WTC11 (cell line): ENCODE results near the gene HEATR5A. TPM values are rescaled to one million over a fixed set of nuclear protein-coding genes. Genes with fewer than 3 reads are reported as not detected.

ENCODE experiments used
- ATAC-seq: fragments of 200-7000 bp; cut with Tn5 transposase; 2 replicates; pipeline ENCODE4 v1.10.0; 2021; ENCODE audit warnings: mild to moderate bottlenecking, moderate library complexity
- CTCF ChIA-PET: fragments of 300-600 bp; sonication (Branson Sonifier 250); formaldehyde crosslinking; loops from one replicate; lab custom pipeline; 2021; ENCODE audit warnings: antibody characterized with exemption; lab: Charles Lee
- POLR2A ChIA-PET: fragments of 350-600 bp; sonication (Branson Sonifier 250); formaldehyde crosslinking; loops from one replicate; lab custom pipeline; 2021; ENCODE audit warnings: antibody characterized with exemption; lab: Charles Lee
- DNase-seq: peaks from one replicate; pipeline ENCODE4 v3.0.0; 2021; ENCODE audit warnings: low spot score
- H3K27ac Mint-ChIP-seq: 2 replicates; pipeline ENCODE4 v1.8.0; 2021; ENCODE audit warnings: mixed read lengths
- H3K27me3 Mint-ChIP-seq: 2 replicates; pipeline ENCODE4 v1.8.0; 2021; ENCODE audit warnings: low read depth, mild to moderate bottlenecking, moderate library complexity, mixed read lengths
- H3K36me3 Mint-ChIP-seq: 2 replicates; pipeline ENCODE4 v1.8.0; 2021; ENCODE audit warnings: mixed read lengths
- H3K4me1 Mint-ChIP-seq: 2 replicates; pipeline ENCODE4 v1.8.0; 2022; ENCODE audit warnings: mixed read lengths
- H3K4me3 Mint-ChIP-seq: 2 replicates; pipeline ENCODE4 v1.8.0; 2021; ENCODE audit warnings: mild to moderate bottlenecking, moderate library complexity, mixed read lengths
- H3K9me3 Mint-ChIP-seq: 2 replicates; pipeline ENCODE4 v1.8.0; 2021; ENCODE audit warnings: mixed read lengths
- AFF4 ChIP-seq: sonication (generic); formaldehyde crosslinking; IDR thresholded peaks from 2 replicates; pipeline ENCODE4 v1.8.1; 2023; ENCODE audit warnings: mild to moderate bottlenecking, missing genetic modification reagents, borderline replicate concordance
- AR ChIP-seq: fragments of 250-450 bp; sonication (Bioruptor Pico); IDR thresholded peaks from 2 replicates; pipeline ENCODE4 v1.9.0; 2021; ENCODE audit warnings: mild to moderate bottlenecking
- CBFB ChIP-seq: sonication (generic); formaldehyde crosslinking; IDR thresholded peaks from 2 replicates; pipeline ENCODE4 v1.8.1; 2022; ENCODE audit warnings: mild to moderate bottlenecking, low read depth, missing genetic modification reagents
- CDX4 ChIP-seq: fragments of 250-450 bp; sonication (Bioruptor Pico); IDR thresholded peaks from 2 replicates; pipeline ENCODE4 v1.9.0; 2021; ENCODE audit warnings: moderate library complexity, mild to moderate bottlenecking, inconsistent platforms, borderline replicate concordance
- FOXK1 ChIP-seq: sonication (generic); formaldehyde crosslinking; IDR thresholded peaks from 2 replicates; pipeline ENCODE4 v1.8.0; 2022; ENCODE audit warnings: mild to moderate bottlenecking, moderate library complexity, missing genetic modification reagents
- FOXP4 ChIP-seq: sonication (generic); formaldehyde crosslinking; IDR thresholded peaks from 2 replicates; pipeline ENCODE4 v1.8.0; 2022; ENCODE audit warnings: mild to moderate bottlenecking, missing genetic modification reagents
- GABPB1 ChIP-seq: sonication (generic); formaldehyde crosslinking; IDR thresholded peaks from 2 replicates; pipeline ENCODE4 v1.8.1; 2023; ENCODE audit warnings: mild to moderate bottlenecking, missing genetic modification reagents
- GTF2I ChIP-seq: fragments of 250-450 bp; sonication (Bioruptor Pico); conservative IDR thresholded peaks from 2 replicates; pipeline ENCODE4 v1.4.0; 2021; ENCODE audit warnings: mild to moderate bottlenecking
- KAT7 ChIP-seq: sonication (generic); formaldehyde crosslinking; IDR thresholded peaks from 2 replicates; pipeline ENCODE4 v1.8.1; 2023; ENCODE audit warnings: missing genetic modification reagents, mild to moderate bottlenecking, borderline replicate concordance
- MAX ChIP-seq: sonication (generic); formaldehyde crosslinking; IDR thresholded peaks from 2 replicates; pipeline ENCODE4 v1.8.0; 2022; ENCODE audit warnings: mild to moderate bottlenecking, missing genetic modification reagents
- MXD4 ChIP-seq: fragments of 250-450 bp; sonication (Bioruptor Pico); IDR thresholded peaks from 2 replicates; pipeline ENCODE4 v1.8.0; 2021; ENCODE audit warnings: mild to moderate bottlenecking, moderate library complexity, borderline replicate concordance
- NFE2L1 ChIP-seq: sonication (generic); formaldehyde crosslinking; IDR thresholded peaks from 2 replicates; pipeline ENCODE4 v1.8.1; 2023; ENCODE audit warnings: missing genetic modification reagents
- NFYB ChIP-seq: sonication (generic); formaldehyde crosslinking; conservative IDR thresholded peaks from 2 replicates; pipeline ENCODE4 v1.8.0; 2022; ENCODE audit warnings: low read depth, missing genetic modification reagents
- NR1H2 ChIP-seq: sonication (generic); formaldehyde crosslinking; IDR thresholded peaks from 2 replicates; pipeline ENCODE4 v1.9.0; 2021; ENCODE audit warnings: mild to moderate bottlenecking, moderate library complexity, missing genetic modification reagents
- SMAD4 ChIP-seq: sonication (generic); formaldehyde crosslinking; IDR thresholded peaks from 2 replicates; pipeline ENCODE4 v1.8.0; 2022; ENCODE audit warnings: mild to moderate bottlenecking, missing genetic modification reagents
- TEAD1 ChIP-seq: sonication (generic); formaldehyde crosslinking; IDR thresholded peaks from 2 replicates; pipeline ENCODE4 v1.8.0; 2022; ENCODE audit warnings: mild to moderate bottlenecking, missing genetic modification reagents
- ZNF671 ChIP-seq: fragments of 250-450 bp; sonication (Bioruptor Pico); IDR thresholded peaks from 2 replicates; pipeline ENCODE4 v1.8.0; 2021; ENCODE audit warnings: mild to moderate bottlenecking
- ZSCAN18 ChIP-seq: fragments of 250-450 bp; sonication (Bioruptor Pico); IDR thresholded peaks from 2 replicates; pipeline ENCODE4 v2.1.2; 2022; ENCODE audit warnings: mild to moderate bottlenecking, moderate library complexity
- total RNA-seq: library from RNA; stranded (reverse); gene quantifications from 3 replicates; pipeline ENCODE4 v1.2.3, GENCODE V29; 2021

HEATR5A gene
- total RNA-seq, 1 experiment from 2014 or later, result 36.2 TPM

- no peak for ATAC-seq
- H3K36me3 Mint-ChIP-seq, result peaks cover 58% of the 10 kb centered on the region
- no peak overlapping the region for H3K4me3 Mint-ChIP-seq
- no peaks in the 10 kb centered on the region; the same call in 1 of the 2 replicates for H3K27me3 Mint-ChIP-seq
- no peak for DNase-seq
- TF ChIP-seq GABPB1 (CRISPR knock-in tag), result 0 out of 2 replicates have a peak, but pooled peaks have one; percentile 34
- no peak for TF ChIP-seq FOXP4 (CRISPR knock-in tag)
- POLR2A ChIA-PET, result no interaction called here
- no peaks in the 10 kb centered on the region for H3K4me1 Mint-ChIP-seq
- no peak overlapping the region for H3K27ac Mint-ChIP-seq
- CTCF ChIA-PET, result interaction anchor here (0.7 kb wide), 1 partner anchor 18 kb away, joined by 4 read pairs; no protein-coding TSS in a partner anchor
- peaks cover 44% of the 10 kb centered on the region for H3K9me3 Mint-ChIP-seq
Measured at GRCh38 chr14:31280132-31280870, 140.0 kb downstream of the HEATR5A start.

GRCh38 chr14:31278883-31279282 is 141.5 kb downstream of the HEATR5A start:
- no peak for TF ChIP-seq ZSCAN18 (CRISPR knock-in tag)
- no peak for TF ChIP-seq KAT7
- no peak for TF ChIP-seq NFYB (CRISPR knock-in tag)
- no peak for TF ChIP-seq NR1H2 (CRISPR knock-in tag)
- TF ChIP-seq AR (CRISPR knock-in tag), result no peak
- no peak for TF ChIP-seq GTF2I
- TF ChIP-seq CDX4 (CRISPR knock-in tag), result no peak
- TF ChIP-seq MXD4 (CRISPR knock-in tag), result no peak
- TF ChIP-seq TEAD1 (CRISPR knock-in tag), result no peak
- TF ChIP-seq NFE2L1 (CRISPR knock-in tag), result no peak
- no peak for TF ChIP-seq ZNF671
- TF ChIP-seq AFF4 (CRISPR knock-in tag), result no peak
- no peak for TF ChIP-seq FOXK1
- TF ChIP-seq CBFB, result no peak
- TF ChIP-seq SMAD4 (CRISPR knock-in tag), result no peak
- TF ChIP-seq MAX (CRISPR knock-in tag), result no peak
- TF ChIP-seq, all 79 proteins: peak for 0
- peaks cover 49% of the 10 kb centered on the region for H3K9me3 Mint-ChIP-seq
- ATAC-seq, result no peak
- no peaks in the 10 kb centered on the region; the same call in 1 of the 2 replicates for H3K27me3 Mint-ChIP-seq
- no peak overlapping the region for H3K4me3 Mint-ChIP-seq
- CTCF ChIA-PET, result no interaction called here
- no peaks in the 10 kb centered on the region for H3K4me1 Mint-ChIP-seq
- POLR2A ChIA-PET, result no interaction called here
- peaks cover 67% of the 10 kb centered on the region for H3K36me3 Mint-ChIP-seq
- no peak overlapping the region for H3K27ac Mint-ChIP-seq
- DNase-seq, result no peak
